A549 (cell line): ENCODE results near the gene H2AZ2. TPM values are rescaled to one million over a fixed set of nuclear protein-coding genes. Genes with fewer than 3 reads are reported as not detected.

Experiments used
- ATAC-seq, 2 experiments: fragments of 200-7000 bp in 1 of 2; fragments of >200 bp in 1 of 2; cut with Nextera tagmentation in 1 of 2; cut with Tn5 transposase in 1 of 2; 3 replicates each; pipeline versions ENCODE4 v1.8.0 to v1.9.1; 2018 to 2020; ENCODE audit warnings: mild to moderate bottlenecking in 1 of 2, moderate library complexity in 1 of 2
- CTCF ChIA-PET: fragments of 300-600 bp; sonication (Branson Sonifier 250); formaldehyde crosslinking; extraction: SDS; loops from one replicate; lab custom pipeline; 2021; ENCODE audit warnings: antibody characterized with exemption, inconsistent platforms; lab: Yijun Ruan, JAX
- POLR2A ChIA-PET: fragments of 350-600 bp; formaldehyde crosslinking; extraction: SDS; loops from one replicate; lab custom pipeline; 2021; ENCODE audit warnings: antibody characterized with exemption, inconsistent platforms; lab: Yijun Ruan, JAX
- DNase-seq, 2 experiments: peaks; one replicate each; pipeline versions ENCODE4 v3.0.0 to v3.0.0-alpha.2; 2011 to 2016; ENCODE audit warnings: low read depth in 1 of 2, low spot score in 1 of 2
- FAIRE-seq: peaks from 2 replicates; lab custom pipeline; 2011; peaks lifted over from hg19 to GRCh38; lab: Jason Lieb, UNC
- H3K27ac ChIP-seq, 2 experiments: fragments of >200 bp; sonication (Bioruptor Twin); formaldehyde crosslinking; 3 replicates each; pipeline ENCODE4 v1.5.1; 2016 to 2017
- H3K4me1 ChIP-seq: fragments of >200 bp; sonication (Bioruptor Twin); formaldehyde crosslinking; 3 replicates; pipeline ENCODE4 v1.6.1; 2016
- H3K4me2 ChIP-seq: fragments of >200 bp; sonication (Bioruptor Twin); formaldehyde crosslinking; 3 replicates; pipeline ENCODE4 v1.6.1; 2016
- H3K4me3 ChIP-seq: fragments of >200 bp; sonication (Bioruptor Twin); formaldehyde crosslinking; 3 replicates; pipeline ENCODE4 v1.5.1; 2016
- H3K9me3 ChIP-seq: fragments of >200 bp; sonication (Bioruptor Twin); formaldehyde crosslinking; 3 replicates; pipeline ENCODE4 v1.6.1; 2016
- BHLHE40 ChIP-seq: IDR thresholded peaks from 2 replicates; pipeline ENCODE4 v1.6.1; 2012; ENCODE audit warnings: low read depth, low read length, inconsistent platforms
- CBX8 ChIP-seq: fragments of 200-600 bp; sonication (generic); IDR thresholded peaks from 2 replicates; pipeline ENCODE4 v1.6.1; 2016
- CHD4 ChIP-seq: fragments of 200-600 bp; sonication (generic); IDR thresholded peaks from 2 replicates; pipeline ENCODE4 v1.6.1; 2016; ENCODE audit warnings: antibody characterized with exemption, mild to moderate bottlenecking, borderline replicate concordance
- EHMT2 ChIP-seq: fragments of 200-600 bp; sonication (generic); IDR thresholded peaks from 2 replicates; pipeline ENCODE4 v1.6.1; 2016; ENCODE audit warnings: antibody characterized with exemption, low read depth, mild to moderate bottlenecking, moderate library complexity
- ELK1 ChIP-seq: fragments of 150-350 bp; IDR thresholded peaks from 2 replicates; pipeline ENCODE4 v1.6.1; 2014; ENCODE audit warnings: low read depth, mild to moderate bottlenecking, low read length
- EP300 ChIP-seq, 2 experiments: fragments of >200 bp; sonication (Bioruptor Twin); formaldehyde crosslinking; IDR thresholded peaks; 2 replicates in 1 of 2; 3 replicates in 1 of 2; pipeline ENCODE4 v1.6.1; 2016 to 2017
- ESRRA ChIP-seq: fragments of 150-350 bp; IDR thresholded peaks from 2 replicates; pipeline ENCODE4 v1.6.1; 2014; ENCODE audit warnings: mild to moderate bottlenecking, low read length, borderline replicate concordance
- FOSB ChIP-seq: fragments of 250-450 bp; sonication (Bioruptor Pico); IDR thresholded peaks from 2 replicates; pipeline ENCODE4 v1.5.0; 2020; ENCODE audit warnings: mild to moderate bottlenecking, moderate library complexity
- FOSL2 ChIP-seq, 2 experiments: fragments of 450-650 bp in 1 of 2; fragments of >200 bp in 1 of 2; sonication (Bioruptor Twin) in 1 of 2; formaldehyde crosslinking; IDR thresholded peaks; 2 replicates each; pipeline versions ENCODE4 v1.5.0 to v1.6.1; 2016 to 2020; ENCODE audit warnings: mild to moderate bottlenecking in 1 of 2, moderate library complexity in 1 of 2
- HDAC2 ChIP-seq: fragments of 200-600 bp; sonication (generic); IDR thresholded peaks from 2 replicates; pipeline ENCODE4 v1.6.1; 2016
- HEYL ChIP-seq: fragments of 250-450 bp; sonication (Bioruptor Pico); IDR thresholded peaks from 2 replicates; pipeline ENCODE4 v1.8.0; 2021; ENCODE audit warnings: mild to moderate bottlenecking, moderate library complexity
- HOXA7 ChIP-seq: fragments of 250-450 bp; sonication (Bioruptor Pico); IDR thresholded peaks from 2 replicates; pipeline ENCODE4 v1.5.0; 2020; ENCODE audit warnings: mild to moderate bottlenecking, moderate library complexity
- HOXB13 ChIP-seq: fragments of 250-450 bp; sonication (Bioruptor Pico); IDR thresholded peaks from 2 replicates; pipeline ENCODE4 v1.5.0; 2020; ENCODE audit warnings: low read depth, mild to moderate bottlenecking, moderate library complexity
- HOXB5 ChIP-seq: fragments of 250-450 bp; sonication (Bioruptor Pico); IDR thresholded peaks from 2 replicates; pipeline ENCODE4 v1.5.0; 2020; ENCODE audit warnings: mild to moderate bottlenecking, moderate library complexity
- JUNB ChIP-seq: fragments of >200 bp; sonication (Bioruptor Twin); formaldehyde crosslinking; IDR thresholded peaks from 2 replicates; pipeline ENCODE4 v1.6.1; 2016
- KDM5A ChIP-seq: fragments of 200-600 bp; sonication (generic); IDR thresholded peaks from 2 replicates; pipeline ENCODE4 v1.6.1; 2016; ENCODE audit warnings: antibody characterized with exemption, mild to moderate bottlenecking
- MAFK ChIP-seq: fragments of 450-650 bp; IDR thresholded peaks from 2 replicates; pipeline ENCODE4 v1.6.1; 2014; ENCODE audit not compliant: partially characterized antibody
- NFE2L2 ChIP-seq: fragments of 150-350 bp; conservative IDR thresholded peaks from 2 replicates; pipeline ENCODE4 v1.6.1; 2014; ENCODE audit warnings: low read length
- NR3C1 ChIP-seq: fragments of >200 bp; sonication (Bioruptor Twin); formaldehyde crosslinking; IDR thresholded peaks from 3 replicates; pipeline ENCODE4 v1.6.1; 2017
- POLR2A ChIP-seq: IDR thresholded peaks from 2 replicates; pipeline ENCODE4 v1.6.1; 2012; ENCODE audit warnings: mild to moderate bottlenecking, low read length
- RCOR1 ChIP-seq: fragments of 150-350 bp; IDR thresholded peaks from 2 replicates; pipeline ENCODE4 v1.6.1; 2014; ENCODE audit warnings: antibody characterized with exemption, low read length, low read depth
- TP53 ChIP-seq: fragments of 250-450 bp; sonication (Bioruptor Pico); IDR thresholded peaks from 2 replicates; pipeline ENCODE4 v1.5.0; 2021; ENCODE audit warnings: mild to moderate bottlenecking, moderate library complexity
- ZFP36 ChIP-seq: fragments of 450-650 bp; IDR thresholded peaks from 2 replicates; pipeline ENCODE4 v1.6.1; 2014; ENCODE audit warnings: borderline replicate concordance; ENCODE audit not compliant: partially characterized antibody
- WGBS: methylation state at CpG from one replicate; pipeline ENCODE4 v1.1.6; 2017; ENCODE audit errors: missing lambda C conversion rate; 5-methylcytosine and 5-hydroxymethylcytosine counted together
- polyA plus RNA-seq, 4 experiments: library from polyadenylated mRNA; depleted of rRNA in 3 of 4; stranded (reverse); fragments of >200 nt; fragmentation: RNase III in 1 of 4; extraction: RNeasy Plus Mini Kit Qiagen cat#74134 plus additional on column Dnase treatment in 1 of 4; gene quantifications; 2 replicates in 3 of 4; 3 replicates in 1 of 4; pipeline ENCODE4 v1.2.3, GENCODE V29; 2011 to 2017
- TF ChIP-seq, protein P1 (sequence below): fragments of 250-450 bp; sonication (Bioruptor Pico); IDR thresholded peaks from 2 replicates; pipeline ENCODE4 v1.5.0; 2020; ENCODE audit warnings: low read depth, mild to moderate bottlenecking, moderate library complexity
- TF ChIP-seq, protein P2 (sequence below): IDR thresholded peaks from 2 replicates; pipeline ENCODE4 v1.6.1; 2012; ENCODE audit warnings: low read depth, borderline replicate concordance

The H2AZ2 gene
- polyA plus RNA-seq, 2 of the 4 experiments (the other 2 are of a cell fraction) = 241 to 262 TPM

DNA sequence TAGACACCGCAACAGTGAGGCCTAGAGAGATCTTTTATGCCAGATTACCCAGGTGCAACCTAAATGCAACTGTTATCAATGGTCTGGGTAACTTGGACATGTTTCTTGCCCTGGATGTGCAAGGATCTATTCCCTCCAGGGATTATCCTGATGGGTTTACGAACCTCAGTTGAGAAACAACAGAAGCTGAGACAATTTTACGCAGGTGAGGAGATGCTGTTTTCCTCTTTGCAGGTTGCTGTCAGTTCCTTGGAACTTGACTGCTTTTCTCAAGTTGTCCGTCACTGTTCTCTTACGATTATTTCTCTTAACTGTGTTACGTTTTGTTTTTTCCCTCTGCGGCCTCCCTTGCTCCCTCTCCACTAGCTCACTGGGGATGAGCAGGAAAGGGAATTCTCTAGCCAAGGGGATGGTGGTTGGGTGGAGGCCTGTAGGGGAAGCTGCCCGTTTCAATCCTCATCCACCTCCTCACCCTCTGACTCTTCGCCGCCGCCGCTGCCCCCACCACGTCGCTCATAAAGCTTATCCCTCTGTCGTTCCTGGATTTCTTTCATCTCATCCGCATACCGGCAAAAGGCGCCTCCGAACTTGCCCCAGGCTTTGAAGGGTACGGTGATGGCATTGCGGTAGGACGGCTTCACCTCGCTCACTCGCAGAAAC, 36.2 kb upstream of the H2AZ2 start:
- Histone ChIP-seq H3K4me3 (peak overlapping the region; percentile 96), H3K4me1 (peaks cover 49% of the 10 kb centered on the region), H3K27ac (peak overlapping the region; percentile 91 to 96), H3K9me3 (no peaks in the 10 kb centered on the region), H3K4me2 (peak overlapping the region; percentile 79)
- ChIA-PET CTCF (interaction anchor here (0.6 to 2.3 kb wide), 5 partner anchors 22 to 252 kb away, joined by 3 to 14 read pairs (median 4); no protein-coding TSS in a partner anchor), POLR2A (interaction anchor here (0.6 to 2.8 kb wide), 7 partner anchors 8 to 278 kb away, joined by 3 to 21 read pairs (median 4); partner anchors contain the start of genes H2AZ2 and OGDH)
- FAIRE-seq = no peak
- TF ChIP-seq MAFK (no peak), CBX8 (no peak), EP300 (IDR thresholded peaks at IDR 0.05) (no peak), ESRRA (no peak)
- TF ChIP-seq, protein P1, sequence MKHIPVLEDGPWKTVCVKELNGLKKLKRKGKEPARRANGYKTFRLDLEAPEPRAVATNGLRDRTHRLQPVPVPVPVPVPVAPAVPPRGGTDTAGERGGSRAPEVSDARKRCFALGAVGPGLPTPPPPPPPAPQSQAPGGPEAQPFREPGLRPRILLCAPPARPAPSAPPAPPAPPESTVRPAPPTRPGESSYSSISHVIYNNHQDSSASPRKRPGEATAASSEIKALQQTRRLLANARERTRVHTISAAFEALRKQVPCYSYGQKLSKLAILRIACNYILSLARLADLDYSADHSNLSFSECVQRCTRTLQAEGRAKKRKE = no peak
- ATAC-seq = no peak
- no peak for DNase-seq
- 29% methylated on average over 24 of the region's 24 CpGs for WGBS

- 62% methylated on average over 3 of the region's 3 CpGs for WGBS
- TF ChIP-seq HEYL = no peak
- no peak for TF ChIP-seq JUNB
- no peak for TF ChIP-seq EHMT2
- TF ChIP-seq CBX8 = no peak
- no peak for TF ChIP-seq TP53 (CRISPR knock-in tag)
- no peak for TF ChIP-seq FOSB
- TF ChIP-seq HOXB13 (CRISPR knock-in tag) = no peak
- TF ChIP-seq NR3C1 = no peak
- TF ChIP-seq RCOR1 = no peak
- no peak for TF ChIP-seq POLR2A
- no peak for TF ChIP-seq NFE2L2
- no peak for TF ChIP-seq ZFP36
- TF ChIP-seq BHLHE40 = no peak
- TF ChIP-seq, protein P2, sequence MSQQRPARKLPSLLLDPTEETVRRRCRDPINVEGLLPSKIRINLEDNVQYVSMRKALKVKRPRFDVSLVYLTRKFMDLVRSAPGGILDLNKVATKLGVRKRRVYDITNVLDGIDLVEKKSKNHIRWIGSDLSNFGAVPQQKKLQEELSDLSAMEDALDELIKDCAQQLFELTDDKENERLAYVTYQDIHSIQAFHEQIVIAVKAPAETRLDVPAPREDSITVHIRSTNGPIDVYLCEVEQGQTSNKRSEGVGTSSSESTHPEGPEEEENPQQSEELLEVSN = no peak
- TF ChIP-seq KDM5A = no peak
- TF ChIP-seq HDAC2 = no peak
- no peak for TF ChIP-seq HOXA7 (CRISPR knock-in tag)
- no peak for TF ChIP-seq HOXB5
- no peak for TF ChIP-seq CHD4
- DNase-seq = no peak
- H3K9me3 ChIP-seq = no peaks in the 10 kb centered on the region
- ChIA-PET CTCF (interaction anchor here (1.2 kb wide), 1 partner anchor 26 kb away, joined by 3 read pairs; no protein-coding TSS in a partner anchor), POLR2A (interaction anchor here (1.0 to 2.1 kb wide), 2 partner anchors 35 to 277 kb away, joined by 3 to 9 read pairs; partner anchors contain the start of genes H2AZ2 and OGDH)
- H3K4me2 ChIP-seq = peak overlapping the region; percentile 79
- FAIRE-seq = no peak
- H3K27ac ChIP-seq = no peak overlapping the region
- ATAC-seq = no peak
- peak overlapping the region; percentile 11; the same call in 2 of the 3 replicates for H3K4me3 ChIP-seq
- peaks cover 49% of the 10 kb centered on the region for H3K4me1 ChIP-seq
Observed at GRCh38 chr7:44882899-44883298, 35.0 kb upstream of the H2AZ2 start.

- TF ChIP-seq HOXA7 (CRISPR knock-in tag) (no peak), HEYL (no peak), ELK1 (no peak), FOSL2 (IDR thresholded peaks at IDR 0.05) (no peak), FOSL2 (CRISPR knock-in tag; IDR thresholded peaks at IDR 0.05) (no peak), RCOR1 (no peak)
- TF ChIP-seq, all 56 proteins: peak for 0
- Histone ChIP-seq H3K4me2 (peak overlapping the region; percentile 79), H3K4me1 (peaks cover 48% of the 10 kb centered on the region), H3K4me3 (peak overlapping the region; percentile 11; the same call in 1 of the 3 replicates), H3K27ac (no peak overlapping the region), H3K9me3 (no peaks in the 10 kb centered on the region)
- CTCF ChIA-PET = interaction anchor here (0.8 to 2.1 kb wide), 5 partner anchors 17 to 249 kb away, joined by 3 to 12 read pairs (median 4); no protein-coding TSS in a partner anchor
- POLR2A ChIA-PET = interaction anchor here (2.1 kb wide), 1 partner anchor 33 kb away, joined by 9 read pairs; the partner anchor contains the start of gene H2AZ2
- DNase-seq (no peak), FAIRE-seq (no peak), ATAC-seq (no peak)
Observed at GRCh38 chr7:44881610-44882009, 33.7 kb upstream of the H2AZ2 start.
